Smooth muscle cell (in vitro differentiated cells): Measurements from ENCODE around the gene LIG4. TPM values are rescaled to one million over a fixed set of nuclear protein-coding genes. Genes with fewer than 3 reads are reported as not detected.

Experiments used
- DNase-seq: peaks from one replicate; lab custom pipeline; 2025; ENCODE audit not compliant: unreplicated experiment; lab: John Stamatoyannopoulos, UW
- H2AFZ ChIP-seq: fragments of 200-600 bp; sonication (generic); 2 replicates; pipeline ENCODE4 v1.6.0; 2016; ENCODE audit warnings: antibody characterized with exemption, low read depth, mild to moderate bottlenecking
- H3F3A ChIP-seq: fragments of 200-600 bp; sonication (generic); 2 replicates; pipeline ENCODE4 v1.6.0; 2017; ENCODE audit warnings: antibody characterized with exemption, low read depth
- H3K27ac ChIP-seq: fragments of 200-600 bp; sonication (generic); 2 replicates; pipeline ENCODE4 v1.5.1; 2016; ENCODE audit warnings: low read depth, mild to moderate bottlenecking
- H3K27me3 ChIP-seq: fragments of 200-600 bp; sonication (generic); 2 replicates; pipeline ENCODE4 v1.6.1; 2016; ENCODE audit warnings: low read depth, mild to moderate bottlenecking
- H3K36me3 ChIP-seq: fragments of 200-600 bp; sonication (generic); 2 replicates; pipeline ENCODE4 v1.5.1; 2016; ENCODE audit warnings: low read depth
- H3K4me1 ChIP-seq: fragments of 200-600 bp; sonication (generic); 2 replicates; pipeline ENCODE4 v1.5.1; 2016; ENCODE audit warnings: low read depth
- H3K4me2 ChIP-seq: fragments of 200-600 bp; sonication (generic); 2 replicates; pipeline ENCODE4 v1.6.0; 2016; ENCODE audit warnings: mild to moderate bottlenecking
- H3K4me3 ChIP-seq: fragments of 200-600 bp; sonication (generic); 2 replicates; pipeline ENCODE4 v1.5.1; 2016; ENCODE audit warnings: mild to moderate bottlenecking
- H3K79me2 ChIP-seq: fragments of 200-600 bp; sonication (generic); 2 replicates; pipeline ENCODE4 v1.6.0; 2016; ENCODE audit warnings: low read depth, mild to moderate bottlenecking
- H3K9ac ChIP-seq: fragments of 200-600 bp; sonication (generic); 2 replicates; pipeline ENCODE4 v1.6.0; 2016; ENCODE audit warnings: low read depth
- H3K9me3 ChIP-seq: fragments of 200-600 bp; sonication (generic); replicated peaks from 2 replicates; pipeline ENCODE4 v1.5.1; 2016; ENCODE audit warnings: low read depth
- H4K20me1 ChIP-seq: fragments of 200-600 bp; sonication (generic); 2 replicates; pipeline ENCODE4 v1.6.0; 2016; ENCODE audit warnings: low read depth
- WGBS: methylation state at CpG from one replicate; pipeline ENCODE4 v1.1.7; 2016; ENCODE audit warnings: low lambda C conversion rate; 5-methylcytosine and 5-hydroxymethylcytosine counted together
- polyA plus RNA-seq: library from polyadenylated mRNA; unstranded; fragments of >200 nt; fragmentation: Nextera tagmentation; extraction: Ambion mirVana; gene quantifications from 2 replicates; pipeline ENCODE4 v1.2.1, GENCODE V29; 2016
- total RNA-seq: library from RNA; depleted of rRNA; stranded (reverse); fragments of >200 nt; gene quantifications from 2 replicates; pipeline ENCODE4 v1.2.3, GENCODE V29; 2014
- TF ChIP-seq, protein P1 (sequence below): fragments of 200-600 bp; sonication (generic); IDR thresholded peaks from 2 replicates; pipeline ENCODE4 v1.5.1; 2017; ENCODE audit warnings: borderline replicate concordance, mild to moderate bottlenecking, antibody characterized with exemption; ENCODE audit not compliant: insufficient read depth, poor library complexity, severe bottlenecking

The LIG4 gene
- total and polyA plus RNA-seq, 2 experiments from 2014 or later, result 3.2 to 11.5 TPM

DNA sequence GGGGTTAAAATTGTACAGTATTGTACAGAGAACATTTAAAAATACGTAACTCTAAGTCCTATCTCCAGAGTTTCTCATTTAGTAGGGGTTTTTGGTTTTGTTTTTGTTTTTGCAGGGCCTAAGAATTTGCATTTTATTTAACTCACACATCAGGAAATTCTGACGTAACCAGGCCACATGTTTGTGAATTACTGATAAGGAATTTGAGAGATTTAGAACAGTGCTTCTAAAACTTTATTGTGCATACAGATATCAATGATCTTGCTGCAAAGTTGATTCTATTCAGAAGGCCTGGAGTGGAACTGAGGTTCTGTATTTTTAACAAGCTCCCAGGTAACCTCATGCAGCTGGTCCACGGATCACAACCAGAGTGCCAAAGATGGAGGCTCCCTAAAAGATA lies 49.3 kb downstream of the LIG4 start:
- Histone ChIP-seq H3K9ac (no peak overlapping the region), H3K79me2 (no peaks in the 10 kb centered on the region), H3K27me3 (no peaks in the 10 kb centered on the region), H2AFZ (peak overlapping the region; percentile 36), H3K9me3 (no peaks in the 10 kb centered on the region), H3K4me3 (no peak overlapping the region), H3K27ac (no peak overlapping the region), H3K36me3 (no peaks in the 10 kb centered on the region), H3F3A (no peaks in the 10 kb centered on the region), H3K4me2 (no peak overlapping the region), H4K20me1 (no peaks in the 10 kb centered on the region), H3K4me1 (no peaks in the 10 kb centered on the region)
- TF ChIP-seq, protein P1, sequence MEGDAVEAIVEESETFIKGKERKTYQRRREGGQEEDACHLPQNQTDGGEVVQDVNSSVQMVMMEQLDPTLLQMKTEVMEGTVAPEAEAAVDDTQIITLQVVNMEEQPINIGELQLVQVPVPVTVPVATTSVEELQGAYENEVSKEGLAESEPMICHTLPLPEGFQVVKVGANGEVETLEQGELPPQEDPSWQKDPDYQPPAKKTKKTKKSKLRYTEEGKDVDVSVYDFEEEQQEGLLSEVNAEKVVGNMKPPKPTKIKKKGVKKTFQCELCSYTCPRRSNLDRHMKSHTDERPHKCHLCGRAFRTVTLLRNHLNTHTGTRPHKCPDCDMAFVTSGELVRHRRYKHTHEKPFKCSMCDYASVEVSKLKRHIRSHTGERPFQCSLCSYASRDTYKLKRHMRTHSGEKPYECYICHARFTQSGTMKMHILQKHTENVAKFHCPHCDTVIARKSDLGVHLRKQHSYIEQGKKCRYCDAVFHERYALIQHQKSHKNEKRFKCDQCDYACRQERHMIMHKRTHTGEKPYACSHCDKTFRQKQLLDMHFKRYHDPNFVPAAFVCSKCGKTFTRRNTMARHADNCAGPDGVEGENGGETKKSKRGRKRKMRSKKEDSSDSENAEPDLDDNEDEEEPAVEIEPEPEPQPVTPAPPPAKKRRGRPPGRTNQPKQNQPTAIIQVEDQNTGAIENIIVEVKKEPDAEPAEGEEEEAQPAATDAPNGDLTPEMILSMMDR, result no peak
- DNase-seq, result no peak
- 61% methylated on average over 3 of the region's 3 CpGs for WGBS

DNA sequence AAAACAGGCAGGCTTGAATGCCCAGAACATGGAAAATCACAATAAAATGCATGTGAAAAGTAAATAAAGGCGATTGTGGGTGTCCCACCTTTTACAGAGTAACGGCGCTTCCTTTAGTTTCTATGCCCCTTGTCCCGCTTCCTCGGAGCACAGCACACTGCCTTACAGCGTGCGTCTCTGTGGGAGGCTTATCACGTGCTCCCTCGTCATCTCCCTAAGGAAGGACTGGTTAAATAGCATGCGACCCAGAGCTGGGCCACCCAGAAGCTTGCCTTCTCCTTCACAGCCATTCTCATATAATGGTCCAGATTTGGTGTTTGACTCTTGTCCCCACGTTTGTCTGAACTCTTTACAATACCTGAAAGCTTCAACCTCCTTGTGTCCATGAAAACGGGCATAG lies 56.6 kb downstream of the LIG4 start:
- Histone ChIP-seq H3K9ac (no peak overlapping the region), H3K36me3 (no peaks in the 10 kb centered on the region), H2AFZ (no peak overlapping the region), H3K27ac (no peak overlapping the region), H4K20me1 (no peaks in the 10 kb centered on the region), H3K27me3 (no peaks in the 10 kb centered on the region), H3K9me3 (no peaks in the 10 kb centered on the region), H3K79me2 (no peaks in the 10 kb centered on the region), H3K4me2 (no peak overlapping the region), H3F3A (no peaks in the 10 kb centered on the region), H3K4me3 (no peak overlapping the region), H3K4me1 (no peaks in the 10 kb centered on the region)
- 84% methylated on average over 12 of the region's 12 CpGs for WGBS
- DNase-seq, result no peak
- TF ChIP-seq, protein P1, result no peak

Other genes starting within 250 kb of the LIG4 start
- gene ABHD13, start 2.9 kb upstream of the LIG4 start, total RNA-seq, result 14.1 and 15.6 TPM in 2 replicates
- gene ABHD13, start 2.9 kb upstream of the LIG4 start, polyA plus RNA-seq, result 6.6 and 7.9 TPM in 2 replicates
- 1.1 and 1.8 TPM in 2 replicates for gene TNFSF13B, start 54.2 kb upstream of the LIG4 start, total RNA-seq
- 0.58 and 2.0 TPM in 2 replicates for gene TNFSF13B, start 54.2 kb upstream of the LIG4 start, polyA plus RNA-seq